Jurkat, Clone E6-1 (cell line): ENCODE data around the gene BIN1.
"Not testable (repeated sequence)": the region's sequence is repeated elsewhere in the genome, so short reads cannot be mapped to it uniquely, and the experiment has no call there.

ENCODE experiments used
- DNase-seq: peaks from one replicate; pipeline ENCODE4 v3.0.0-alpha.2; 2011; ENCODE audit warnings: low read depth, low spot score
- H3K4me3 ChIP-seq: 2 replicates; pipeline ENCODE4 v1.5.1; 2011; ENCODE audit warnings: mild to moderate bottlenecking, low read length, control low read depth, moderate library complexity

The BIN1 gene

DNA sequence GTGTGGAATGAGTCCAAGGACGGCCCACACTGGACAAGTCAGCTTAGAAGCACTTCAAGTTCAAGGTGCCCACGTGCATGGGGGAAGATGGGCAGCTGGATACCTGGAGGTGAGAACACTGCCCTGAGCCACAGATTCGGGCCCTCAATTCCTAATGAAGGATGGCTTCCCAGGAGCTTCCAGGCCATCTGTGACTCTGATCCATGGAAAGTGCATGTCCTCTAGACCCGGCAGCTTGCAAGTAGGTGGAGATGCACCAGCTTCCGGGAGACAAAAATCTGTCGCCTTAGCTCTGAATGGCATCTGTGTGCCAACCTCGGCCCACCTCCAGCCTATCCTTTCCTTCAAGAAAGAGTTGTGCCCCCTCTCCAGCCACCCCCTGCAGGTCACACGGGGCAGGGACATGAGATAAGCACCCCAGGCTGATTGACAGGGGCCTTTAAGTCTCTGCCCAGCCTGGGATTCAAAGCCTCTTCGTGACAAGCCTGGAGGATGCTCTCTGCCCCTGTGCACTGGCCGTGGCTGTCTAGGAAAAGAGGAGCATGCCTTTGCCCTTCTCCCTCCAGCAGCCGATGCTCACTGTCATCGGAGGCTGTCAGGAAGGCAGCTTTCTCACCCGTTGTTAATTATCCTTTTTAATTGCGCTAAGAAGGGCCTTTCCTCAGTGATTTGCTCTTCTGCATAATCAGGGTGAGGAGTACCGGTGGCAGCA, 65.5 kb downstream of the BIN1 start:
- H3K4me3 ChIP-seq: no peak overlapping the region
- no peak for DNase-seq

DNA sequence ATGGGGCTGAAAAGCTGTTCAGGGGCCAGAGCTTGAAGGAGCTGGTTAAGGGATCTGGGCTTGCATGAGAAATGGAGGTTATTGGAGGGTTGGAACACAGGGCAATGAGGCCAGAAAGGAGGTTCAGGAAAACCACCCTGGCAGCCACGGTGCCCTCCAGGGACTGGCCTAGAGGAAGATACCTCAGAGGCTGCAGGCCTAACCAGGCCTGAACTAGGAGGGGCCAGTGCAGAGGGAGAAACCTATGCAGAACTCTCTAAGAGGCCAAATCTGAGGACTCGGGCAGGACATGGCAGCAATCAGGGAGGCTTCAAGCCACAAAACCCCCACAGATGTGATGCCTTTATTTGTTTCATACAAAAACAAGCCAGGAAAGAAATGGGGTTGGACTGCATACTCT, 66.8 kb downstream of the BIN1 start:
- DNase-seq: no peak
- H3K4me3 ChIP-seq: no peak overlapping the region

GRCh38 chr2:127039387-127040031, 67.4 kb downstream of the BIN1 start:
- DNase-seq: no peak
- no peak overlapping the region for H3K4me3 ChIP-seq

DNA sequence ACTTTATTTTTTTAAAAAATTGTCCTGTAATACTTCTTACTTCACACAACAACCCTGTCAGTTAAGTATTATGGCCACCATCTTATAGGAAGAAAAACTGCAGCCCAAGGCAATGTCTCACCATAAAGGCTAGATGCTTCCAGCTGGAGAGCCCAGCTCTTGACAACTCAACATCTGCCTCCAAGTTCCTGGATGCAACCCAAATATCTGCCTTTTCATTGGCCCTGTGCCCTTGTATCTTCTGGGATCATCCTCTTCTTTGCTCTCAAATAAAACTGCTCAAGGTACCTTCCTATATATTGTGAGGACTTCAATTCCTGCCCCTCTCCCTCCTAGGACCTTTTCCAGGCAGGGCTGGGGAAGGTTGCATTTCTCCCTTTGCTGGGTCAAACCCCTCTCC, 69.5 kb downstream of the BIN1 start:
- DNase-seq: no peak
- H3K4me3 ChIP-seq: no peak overlapping the region

GRCh38 chr2:127034883-127035611, 71.9 kb downstream of the BIN1 start:
- DNase-seq: no peak
- H3K4me3 ChIP-seq: no peak overlapping the region

DNA sequence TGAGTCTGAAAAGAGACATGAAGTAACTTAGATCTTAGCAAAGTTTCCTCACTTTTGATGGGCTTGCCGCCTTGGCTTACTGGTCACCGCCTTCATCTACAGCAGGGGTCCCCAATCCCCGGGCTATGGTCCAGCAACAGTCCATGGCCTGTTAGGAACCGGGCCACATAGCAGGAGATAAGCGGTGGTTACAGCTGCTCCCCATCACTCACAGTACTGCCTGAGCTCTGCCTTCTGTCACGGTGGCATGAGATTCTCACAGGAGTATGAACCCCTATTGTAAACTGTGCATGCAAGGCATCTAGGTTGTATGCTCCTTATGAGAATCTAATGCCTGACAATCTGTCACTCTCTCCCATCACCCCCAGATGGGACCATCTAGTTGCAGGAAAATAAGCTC, 72.9 kb downstream of the BIN1 start:
- H3K4me3 ChIP-seq: no peak overlapping the region
- DNase-seq: no peak

DNA sequence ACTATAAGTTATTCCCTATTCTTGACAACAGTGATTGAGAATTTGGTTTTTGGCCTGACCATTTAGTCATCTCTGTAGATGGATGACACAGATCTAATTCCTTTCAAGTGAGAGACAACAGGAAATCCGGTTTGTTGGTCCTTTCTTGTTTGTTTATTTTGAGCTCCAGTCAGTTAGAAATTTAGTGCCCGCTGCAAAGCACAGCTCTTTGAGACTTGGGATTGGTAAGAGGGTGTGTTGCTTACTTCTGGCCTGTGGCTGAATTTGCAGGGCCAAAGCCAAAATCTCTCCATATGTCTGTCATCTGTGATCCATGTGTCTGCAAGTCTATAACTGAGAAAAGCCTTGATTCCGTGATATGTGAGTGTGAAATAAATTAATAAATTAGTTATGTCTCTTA, 74.3 kb downstream of the BIN1 start:
- DNase-seq: no peak
- no peak overlapping the region for H3K4me3 ChIP-seq

- DNase-seq: no peak
- H3K4me3 ChIP-seq: no peak overlapping the region
Measured at GRCh38 chr2:127029350-127030051, 77.5 kb downstream of the BIN1 start.

DNA sequence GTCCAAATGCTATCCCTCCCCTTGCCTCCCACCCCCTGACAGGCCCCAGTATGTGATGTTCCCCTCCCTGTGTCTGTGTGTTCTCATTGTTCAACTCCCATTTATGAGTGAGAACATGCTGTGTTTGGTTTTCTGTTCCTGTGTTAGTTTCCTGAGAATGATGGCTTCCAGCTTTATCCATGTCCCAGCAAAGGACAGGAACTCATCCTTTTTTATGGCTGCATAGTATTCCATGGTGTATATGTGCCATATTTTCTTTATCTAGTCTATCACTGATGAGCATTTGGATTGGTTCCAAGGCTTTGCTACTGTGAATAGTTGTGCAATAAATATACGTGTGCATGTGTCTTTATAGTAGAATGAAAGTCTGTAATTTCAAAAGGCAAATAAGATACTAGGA, 78.2 kb downstream of the BIN1 start:
- not testable (repeated sequence) for DNase-seq, H3K4me3 ChIP-seq

DNA sequence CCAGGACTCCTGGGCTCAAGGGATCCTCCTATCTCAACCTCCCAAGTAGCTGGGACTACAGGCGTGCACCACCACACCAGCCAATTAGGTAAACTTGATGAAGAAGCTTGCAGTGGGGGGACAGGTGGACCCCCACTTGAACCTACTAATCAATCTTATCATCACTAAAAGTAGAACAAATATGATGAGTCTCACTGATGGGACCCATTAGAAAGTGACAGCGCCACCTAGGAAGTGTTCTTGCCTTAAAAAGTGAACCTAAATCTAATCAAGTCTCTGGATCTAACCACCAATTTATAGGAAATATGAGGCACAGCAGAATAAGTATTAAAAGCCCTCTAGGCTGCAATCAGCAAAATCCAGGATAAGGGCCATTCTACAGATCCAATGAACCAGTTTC, 79.2 kb downstream of the BIN1 start:
- H3K4me3 ChIP-seq: no peak overlapping the region
- no peak for DNase-seq

DNA sequence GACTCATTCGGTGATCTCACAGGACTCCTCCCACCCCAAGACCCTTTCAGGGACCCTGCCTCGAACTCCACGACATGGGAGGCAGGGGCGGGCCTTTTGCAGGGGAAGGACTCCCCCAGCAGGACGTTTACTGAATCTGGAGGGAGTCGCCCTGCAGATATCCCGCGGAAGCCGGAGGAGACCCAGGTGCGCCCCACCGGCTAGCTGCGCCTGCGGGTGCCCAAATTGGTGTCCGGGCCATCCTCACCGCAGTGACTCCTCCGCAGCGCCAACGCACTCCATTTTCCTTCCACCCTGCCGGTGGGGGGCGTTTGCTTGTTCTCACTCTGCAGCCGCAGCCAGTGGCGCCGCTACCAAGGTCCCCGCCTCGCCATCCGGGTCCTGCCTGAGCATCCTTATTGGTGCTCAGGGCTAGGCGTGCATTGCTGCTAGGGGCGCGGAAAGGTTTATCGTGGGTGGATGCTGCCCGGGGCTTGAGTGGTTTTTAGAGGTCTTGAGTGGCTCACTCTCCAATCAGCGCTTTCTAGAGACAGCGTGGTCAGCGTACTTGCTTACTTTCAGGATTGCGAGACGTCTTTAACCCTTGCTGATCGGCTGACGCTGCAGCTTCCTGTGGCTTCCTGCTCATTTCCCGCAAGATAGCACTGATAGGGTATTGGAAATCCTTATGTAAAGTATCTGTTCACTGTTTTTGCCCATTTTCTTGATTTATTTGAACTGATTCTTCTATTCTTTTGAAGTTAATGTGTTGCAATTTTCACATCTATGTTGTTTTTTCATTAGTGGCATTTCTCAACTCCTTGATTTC, 81.4 kb downstream of the BIN1 start:
- peak overlapping the region; percentile 63 for H3K4me3 ChIP-seq
- peak; percentile 75 for DNase-seq

DNA sequence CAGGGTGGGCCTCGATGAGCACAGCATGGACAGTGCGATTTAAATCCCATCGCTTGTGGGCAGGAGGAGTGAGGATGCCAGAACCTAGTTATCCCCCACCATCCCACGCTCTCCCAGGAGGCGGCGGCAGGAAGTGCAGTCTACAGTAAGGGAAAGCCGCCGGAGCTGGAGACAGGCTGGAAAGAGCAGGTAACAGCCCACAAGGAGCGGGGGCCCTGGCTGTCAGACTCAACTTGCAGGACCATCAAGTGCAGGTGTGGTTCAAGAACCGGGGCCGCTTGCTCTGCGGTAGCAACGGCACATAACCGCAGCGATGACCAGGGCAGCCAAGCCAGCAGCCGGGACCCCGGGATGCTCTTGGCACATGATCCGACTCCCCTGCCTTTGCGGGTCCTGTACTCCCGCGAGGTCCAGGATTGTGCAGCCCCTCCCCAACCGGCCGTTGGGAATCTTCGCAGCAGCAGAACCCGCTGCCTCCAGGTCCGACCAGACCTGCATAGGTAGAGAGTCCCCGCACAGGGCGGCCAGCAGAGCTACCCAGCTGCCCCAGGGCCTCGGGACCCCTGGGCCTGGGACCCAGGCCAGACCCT, 82.1 kb downstream of the BIN1 start:
- no peak overlapping the region; the same call in 1 of the 2 replicates for H3K4me3 ChIP-seq
- DNase-seq: no peak

DNA sequence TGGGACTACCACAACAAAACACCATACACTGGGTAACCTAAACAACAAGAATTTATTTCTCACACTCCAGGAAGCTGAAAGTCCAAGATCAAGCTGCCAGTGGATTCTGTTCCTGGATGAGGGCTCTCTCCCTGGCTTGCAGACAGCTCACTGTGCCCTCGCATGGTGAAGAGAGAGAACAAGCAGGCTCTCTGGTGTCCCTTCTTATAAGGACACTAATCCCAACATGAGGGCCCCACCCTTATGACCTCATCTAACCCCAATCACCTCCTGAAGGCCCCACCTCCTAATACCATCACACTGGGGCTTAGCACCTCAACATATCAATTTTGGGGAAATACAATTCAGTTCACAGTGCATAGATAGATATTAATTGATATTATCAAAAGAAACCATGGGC, 83.5 kb downstream of the BIN1 start:
- no peak for DNase-seq
- no peak overlapping the region for H3K4me3 ChIP-seq

DNA sequence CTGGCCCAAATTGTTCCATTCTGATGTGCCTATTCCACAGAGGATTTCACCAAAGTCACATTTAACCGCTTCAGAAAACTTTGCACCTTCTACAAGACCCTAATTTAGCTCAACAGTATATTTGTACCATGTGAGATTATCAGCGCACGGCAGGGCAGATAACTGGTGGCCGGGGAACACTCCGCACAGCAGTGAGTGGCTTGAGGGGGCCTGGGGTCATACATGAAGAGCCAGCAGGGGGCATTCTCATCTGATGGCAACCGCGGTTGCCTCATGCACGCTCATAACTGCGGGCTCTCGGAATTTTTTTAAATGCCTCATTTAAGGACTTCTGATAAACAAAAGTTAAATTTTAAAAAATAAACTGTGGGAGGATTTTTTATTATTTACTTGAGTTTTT, 84.1 kb downstream of the BIN1 start:
- H3K4me3 ChIP-seq: no peak overlapping the region
- no peak for DNase-seq

DNA sequence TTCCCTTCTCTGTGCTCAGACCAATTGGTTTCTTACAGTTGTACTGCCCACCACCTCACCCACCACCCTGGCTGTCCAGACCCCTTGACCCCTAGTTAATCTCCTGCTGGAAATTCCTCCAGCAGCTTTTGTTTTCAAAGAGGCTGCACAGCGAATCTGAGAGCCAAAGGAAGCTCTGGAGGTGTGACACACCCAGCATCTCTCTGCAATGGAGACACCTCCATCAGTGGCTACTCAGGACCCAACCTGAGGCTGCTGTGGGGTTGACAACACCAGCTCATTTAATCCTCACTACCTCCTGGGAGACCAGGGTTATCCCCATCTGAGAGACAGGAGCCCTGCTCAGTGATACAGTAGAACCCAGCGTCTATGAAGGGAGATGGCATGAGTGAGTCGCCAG, 86.4 kb downstream of the BIN1 start:
- no peak overlapping the region for H3K4me3 ChIP-seq
- DNase-seq: no peak

GRCh38 chr2:127017548-127017947, 89.4 kb downstream of the BIN1 start:
- no peak overlapping the region for H3K4me3 ChIP-seq
- no peak for DNase-seq

DNA sequence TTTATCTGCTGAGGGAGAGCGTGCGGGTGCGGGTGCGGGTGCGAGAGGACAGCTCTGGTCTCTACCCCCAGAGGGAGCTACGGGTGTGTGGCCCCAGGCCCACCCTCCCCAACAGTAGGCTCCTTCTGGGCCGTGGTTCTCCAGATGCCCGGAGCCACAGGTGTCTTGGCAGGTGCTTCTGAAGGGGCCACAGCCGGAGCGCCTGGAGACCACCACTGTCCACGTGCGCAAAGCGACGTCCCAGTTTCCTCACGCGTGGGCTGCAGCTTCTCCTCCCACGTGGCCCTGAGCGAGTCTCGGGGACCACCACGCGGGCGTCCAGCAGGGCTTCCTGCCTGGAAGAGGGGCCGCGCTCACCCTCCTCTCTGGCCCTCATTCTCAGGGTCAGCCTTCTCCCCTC, 90.6 kb downstream of the BIN1 start:
- DNase-seq: no peak
- no peak overlapping the region for H3K4me3 ChIP-seq

DNA sequence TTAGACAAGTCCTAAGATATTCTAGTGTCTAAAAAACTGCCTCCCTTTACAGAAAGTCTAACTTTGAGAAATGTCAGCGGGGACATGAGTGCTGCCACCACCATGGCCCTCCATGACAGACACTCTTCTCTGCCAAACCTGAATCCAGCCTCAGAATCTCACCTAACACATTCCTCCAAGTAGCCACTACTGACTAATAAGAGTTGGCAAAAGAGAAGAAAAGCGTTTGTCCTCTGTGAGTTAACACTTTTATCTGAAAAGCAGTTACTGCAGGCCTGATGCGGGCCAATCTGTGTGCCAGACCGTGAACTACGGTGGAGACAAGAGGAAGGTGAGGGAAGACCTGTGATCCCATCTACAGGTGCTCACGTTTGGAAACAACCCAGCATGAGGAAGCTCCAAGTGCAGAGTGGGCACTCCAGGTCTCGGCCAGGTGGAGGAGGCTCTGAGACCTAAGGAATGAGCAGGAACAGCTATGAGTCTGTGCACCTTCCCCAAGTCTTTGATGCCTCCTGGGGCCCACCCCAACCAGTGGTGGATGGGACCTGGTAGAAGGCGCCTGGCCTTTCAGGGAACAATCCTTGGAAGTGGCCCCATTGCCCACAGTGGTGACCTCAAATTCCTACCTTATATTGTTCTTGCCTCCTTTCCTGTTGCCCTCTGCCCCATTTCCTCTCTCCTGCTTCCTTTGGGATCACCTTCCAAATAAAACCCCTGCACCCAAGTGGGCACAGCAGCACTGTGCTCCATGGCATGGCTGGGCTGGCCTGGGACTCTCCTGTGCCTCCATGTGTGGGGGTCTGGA, 91.6 kb downstream of the BIN1 start:
- no peak overlapping the region for H3K4me3 ChIP-seq
- no peak for DNase-seq
